Panc1 (cell line): ENCODE results near the gene MARK3. TPM values are rescaled to one million over a fixed set of nuclear protein-coding genes. Genes with fewer than 3 reads are reported as not detected.

Experiments used
- ATAC-seq: fragments of 200-7000 bp; cut with Tn5 transposase; 2 replicates; pipeline ENCODE4 v1.9.1; 2020; ENCODE audit warnings: mild to moderate bottlenecking, moderate library complexity
- BruUV-seq: library from RNA; stranded (reverse); fragments of 400-500 nt; replicated peaks from 2 replicates; lab custom pipeline; 2021; lab: Mats Ljungman, UMichigan
- CTCF ChIA-PET: fragments of 300-600 bp; sonication (Branson Sonifier 250); formaldehyde crosslinking; loops from one replicate; lab custom pipeline; 2022; ENCODE audit warnings: antibody characterized with exemption; lab: Charles Lee
- POLR2A ChIA-PET: fragments of 300-600 bp; sonication (Branson Sonifier 250); formaldehyde crosslinking; loops from one replicate; lab custom pipeline; 2022; ENCODE audit warnings: antibody characterized with exemption; lab: Charles Lee
- DNase-seq: peaks from one replicate; pipeline ENCODE4 v3.0.0-alpha.2; 2010; ENCODE audit warnings: low read depth, low spot score
- H3K27ac ChIP-seq: 2 replicates; pipeline ENCODE4 v1.5.1; 2011; ENCODE audit warnings: mild to moderate bottlenecking, low read length, inconsistent platforms
- H3K27me3 ChIP-seq: fragments of 200-500 bp; sonication (Bioruptor generic); 2 replicates; pipeline ENCODE4 v1.6.0; 2014; ENCODE audit warnings: low read length, inconsistent platforms; ENCODE audit not compliant: control insufficient read depth, insufficient read depth
- H3K36me3 ChIP-seq: fragments of 200-500 bp; sonication (Bioruptor generic); 2 replicates; pipeline ENCODE4 v1.5.1; 2014; ENCODE audit warnings: inconsistent platforms, mild to moderate bottlenecking, low read length, moderate library complexity; ENCODE audit not compliant: control insufficient read depth, insufficient read depth
- H3K4me1 ChIP-seq: 2 replicates; pipeline ENCODE4 v1.5.1; 2011; ENCODE audit warnings: inconsistent platforms, mild to moderate bottlenecking, low read length, moderate library complexity; ENCODE audit not compliant: control insufficient read depth, insufficient read depth
- H3K4me3 ChIP-seq, 2 experiments: 2 replicates each; pipeline ENCODE4 v1.5.1; 2011 to 2012; ENCODE audit warnings: low read depth in 2 of 2, low read length in 2 of 2, mild to moderate bottlenecking in 2 of 2, inconsistent platforms in 1 of 2, moderate library complexity in 1 of 2
- H3K9me3 ChIP-seq: fragments of 200-500 bp; sonication (Bioruptor generic); 2 replicates; pipeline ENCODE4 v1.5.1; 2014; ENCODE audit warnings: low read depth, mild to moderate bottlenecking, inconsistent platforms, low read length, moderate library complexity; ENCODE audit not compliant: control insufficient read depth, insufficient read depth
- POLR2AphosphoS5 ChIP-seq: IDR thresholded peaks from 2 replicates; pipeline ENCODE4 v1.6.1; 2012; ENCODE audit warnings: mild to moderate bottlenecking, low read depth, low read length, moderate library complexity
- SIN3A ChIP-seq: IDR thresholded peaks from 2 replicates; pipeline ENCODE4 v1.6.1; 2012; ENCODE audit warnings: low read depth, mild to moderate bottlenecking, low read length, moderate library complexity, borderline replicate concordance; ENCODE audit not compliant: insufficient read depth
- TCF7L2 ChIP-seq: IDR thresholded peaks from 2 replicates; pipeline ENCODE4 v1.6.1; 2011; ENCODE audit warnings: mild to moderate bottlenecking, low read depth, low read length, inconsistent platforms
- in situ Hi-C: cut with HindIII; loops from 2 replicates; pipeline ENCODE4 v1.10.0; 2016; ENCODE audit warnings: low sequenced_read_pairs, low pct_unique_long_range_greater_than_20kb
- intact Hi-C: fragments of 100-400 bp; cut with micrococcal nuclease; formaldehyde crosslinking; loops from one replicate; pipeline ENCODE4 v1.10.0; 2022; ENCODE audit not compliant: unreplicated experiment
- total RNA-seq: library from RNA; stranded (reverse); gene quantifications from one replicate; pipeline ENCODE4 v1.2.1, GENCODE V29; 2021; ENCODE audit not compliant: unreplicated experiment
- TF ChIP-seq, protein P1 (sequence below): fragments of 450-650 bp; IDR thresholded peaks from 2 replicates; pipeline ENCODE4 v1.5.1; 2017; ENCODE audit warnings: mild to moderate bottlenecking
- TF ChIP-seq, protein P2 (sequence below), 2 experiments: IDR thresholded peaks; 2 replicates each; pipeline ENCODE4 v1.6.1; 2011 to 2012; ENCODE audit warnings: low read depth in 2 of 2, control low read depth in 1 of 2, low read length in 1 of 2, mild to moderate bottlenecking in 1 of 2, moderate library complexity in 1 of 2; ENCODE audit not compliant: insufficient read depth in 1 of 2

The MARK3 gene
- total RNA-seq, 1 experiment from 2014 or later = 56.1 TPM

DNA sequence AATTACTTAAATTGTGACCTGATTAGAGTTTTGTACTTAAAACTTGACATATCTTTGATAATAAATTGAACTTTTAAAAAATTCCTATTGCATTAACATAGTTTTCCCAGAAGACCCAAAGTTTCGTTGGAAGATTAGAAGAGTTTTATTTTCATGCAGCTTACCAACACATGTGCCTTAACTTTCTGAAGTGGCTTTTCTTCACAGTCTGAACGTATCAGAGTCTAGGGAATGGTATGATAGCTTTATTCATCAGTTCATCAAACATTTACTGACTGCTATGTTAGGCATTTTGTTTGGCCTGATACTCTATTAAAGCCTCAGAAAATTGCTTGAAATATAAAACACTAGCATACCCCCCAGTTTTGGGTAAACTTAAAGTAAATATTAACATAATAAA lies 65.2 kb downstream of the MARK3 start:
- Histone ChIP-seq H3K9me3 (no peaks in the 10 kb centered on the region), H3K4me3 (no peak overlapping the region), H3K36me3 (no peaks in the 10 kb centered on the region; the same call in 1 of the 2 replicates), H3K4me1 (peaks cover 1% of the 10 kb centered on the region; the same call in 1 of the 2 replicates), H3K27ac (no peak overlapping the region), H3K27me3 (no peaks in the 10 kb centered on the region)
- no TSS peak for BruUV-seq
- DNase-seq (no peak), ATAC-seq (no peak)
- POLR2A ChIA-PET = no interaction called here
- intact Hi-C loops (no loop called here), in situ Hi-C loops (no loop called here)
- TF ChIP-seq, protein P1, sequence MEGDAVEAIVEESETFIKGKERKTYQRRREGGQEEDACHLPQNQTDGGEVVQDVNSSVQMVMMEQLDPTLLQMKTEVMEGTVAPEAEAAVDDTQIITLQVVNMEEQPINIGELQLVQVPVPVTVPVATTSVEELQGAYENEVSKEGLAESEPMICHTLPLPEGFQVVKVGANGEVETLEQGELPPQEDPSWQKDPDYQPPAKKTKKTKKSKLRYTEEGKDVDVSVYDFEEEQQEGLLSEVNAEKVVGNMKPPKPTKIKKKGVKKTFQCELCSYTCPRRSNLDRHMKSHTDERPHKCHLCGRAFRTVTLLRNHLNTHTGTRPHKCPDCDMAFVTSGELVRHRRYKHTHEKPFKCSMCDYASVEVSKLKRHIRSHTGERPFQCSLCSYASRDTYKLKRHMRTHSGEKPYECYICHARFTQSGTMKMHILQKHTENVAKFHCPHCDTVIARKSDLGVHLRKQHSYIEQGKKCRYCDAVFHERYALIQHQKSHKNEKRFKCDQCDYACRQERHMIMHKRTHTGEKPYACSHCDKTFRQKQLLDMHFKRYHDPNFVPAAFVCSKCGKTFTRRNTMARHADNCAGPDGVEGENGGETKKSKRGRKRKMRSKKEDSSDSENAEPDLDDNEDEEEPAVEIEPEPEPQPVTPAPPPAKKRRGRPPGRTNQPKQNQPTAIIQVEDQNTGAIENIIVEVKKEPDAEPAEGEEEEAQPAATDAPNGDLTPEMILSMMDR = no peak
- TF ChIP-seq SIN3A (no peak), TCF7L2 (no peak), POLR2AphosphoS5 (no peak)
- TF ChIP-seq, protein P2, sequence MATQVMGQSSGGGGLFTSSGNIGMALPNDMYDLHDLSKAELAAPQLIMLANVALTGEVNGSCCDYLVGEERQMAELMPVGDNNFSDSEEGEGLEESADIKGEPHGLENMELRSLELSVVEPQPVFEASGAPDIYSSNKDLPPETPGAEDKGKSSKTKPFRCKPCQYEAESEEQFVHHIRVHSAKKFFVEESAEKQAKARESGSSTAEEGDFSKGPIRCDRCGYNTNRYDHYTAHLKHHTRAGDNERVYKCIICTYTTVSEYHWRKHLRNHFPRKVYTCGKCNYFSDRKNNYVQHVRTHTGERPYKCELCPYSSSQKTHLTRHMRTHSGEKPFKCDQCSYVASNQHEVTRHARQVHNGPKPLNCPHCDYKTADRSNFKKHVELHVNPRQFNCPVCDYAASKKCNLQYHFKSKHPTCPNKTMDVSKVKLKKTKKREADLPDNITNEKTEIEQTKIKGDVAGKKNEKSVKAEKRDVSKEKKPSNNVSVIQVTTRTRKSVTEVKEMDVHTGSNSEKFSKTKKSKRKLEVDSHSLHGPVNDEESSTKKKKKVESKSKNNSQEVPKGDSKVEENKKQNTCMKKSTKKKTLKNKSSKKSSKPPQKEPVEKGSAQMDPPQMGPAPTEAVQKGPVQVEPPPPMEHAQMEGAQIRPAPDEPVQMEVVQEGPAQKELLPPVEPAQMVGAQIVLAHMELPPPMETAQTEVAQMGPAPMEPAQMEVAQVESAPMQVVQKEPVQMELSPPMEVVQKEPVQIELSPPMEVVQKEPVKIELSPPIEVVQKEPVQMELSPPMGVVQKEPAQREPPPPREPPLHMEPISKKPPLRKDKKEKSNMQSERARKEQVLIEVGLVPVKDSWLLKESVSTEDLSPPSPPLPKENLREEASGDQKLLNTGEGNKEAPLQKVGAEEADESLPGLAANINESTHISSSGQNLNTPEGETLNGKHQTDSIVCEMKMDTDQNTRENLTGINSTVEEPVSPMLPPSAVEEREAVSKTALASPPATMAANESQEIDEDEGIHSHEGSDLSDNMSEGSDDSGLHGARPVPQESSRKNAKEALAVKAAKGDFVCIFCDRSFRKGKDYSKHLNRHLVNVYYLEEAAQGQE (IDR thresholded peaks at IDR 0.05; ENCODE audit: insufficient read depth in 1 of 2, low read depth in 2 of 2, low read length in 1 of 2) = no peak
- CTCF ChIA-PET = interaction anchor here (0.6 kb wide), 1 partner anchor 94 kb away, joined by 5 read pairs; no protein-coding TSS in a partner anchor

DNA sequence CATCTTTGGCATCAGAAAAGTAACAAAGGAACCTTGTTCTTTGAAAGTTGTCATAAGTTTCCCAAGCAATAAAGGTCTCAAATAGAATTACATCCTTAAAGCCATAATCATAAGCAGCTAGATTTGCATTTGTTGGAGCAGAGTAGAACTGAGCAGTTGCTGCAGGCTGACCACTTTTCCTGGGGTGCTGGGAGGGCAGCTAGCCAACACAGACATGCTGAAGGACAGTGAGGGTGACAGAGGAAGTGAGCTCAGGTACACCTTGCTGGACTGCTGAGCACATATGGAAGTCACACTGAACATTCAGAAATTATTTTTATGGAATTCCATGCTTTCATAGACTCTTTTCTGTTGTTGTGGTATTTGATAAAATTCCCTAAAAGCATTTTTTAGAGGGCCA lies 66.2 kb downstream of the MARK3 start:
- no peak for ATAC-seq
- intact Hi-C loops (no loop called here), in situ Hi-C loops (no loop called here)
- DNase-seq = no peak
- Histone ChIP-seq H3K4me1 (no peaks in the 10 kb centered on the region), H3K36me3 (no peaks in the 10 kb centered on the region; the same call in 1 of the 2 replicates), H3K9me3 (no peaks in the 10 kb centered on the region), H3K27ac (no peak overlapping the region), H3K4me3 (no peak overlapping the region), H3K27me3 (no peaks in the 10 kb centered on the region)
- TF ChIP-seq, protein P1 = no peak
- TF ChIP-seq TCF7L2 (no peak), POLR2AphosphoS5 (no peak), SIN3A (no peak)
- TF ChIP-seq, protein P2 (IDR thresholded peaks at IDR 0.05; ENCODE audit: insufficient read depth in 1 of 2, low read depth in 2 of 2, low read length in 1 of 2) = no peak
- POLR2A ChIA-PET = no interaction called here
- BruUV-seq = no TSS peak
- CTCF ChIA-PET = no interaction called here
